ENCODE measurements around the gene CRELD1. TPM values are rescaled to one million over a fixed set of nuclear protein-coding genes. Genes with fewer than 3 reads are reported as not detected.

The CRELD1 gene
- total RNA-seq, 1 experiment from 2014 or later, result 18.7 TPM

GRCh38 chr3:9980251-9980650, 46.6 kb downstream of the CRELD1 start (continued):
- TF ChIP-seq YY1 (IDR thresholded peaks at IDR 0.05; ENCODE audit: extremely low read depth, insufficient replicate concordance, low read depth, low read length), result no peak
- no peak for TF ChIP-seq EGR1 (IDR thresholded peaks at IDR 0.05; ENCODE audit: low read depth)
- TF ChIP-seq POLR2AphosphoS5 (IDR thresholded peaks at IDR 0.05; ENCODE audit: low read depth, low read length), result no peak
- no peak for TF ChIP-seq RAD21 (IDR thresholded peaks at IDR 0.05; ENCODE audit: low read depth)
- no peak for TF ChIP-seq ELF1 (IDR thresholded peaks at IDR 0.05; ENCODE audit: borderline replicate concordance, low read depth)
- TF ChIP-seq MAX (IDR thresholded peaks at IDR 0.05), result no peak
- TF ChIP-seq TCF7L2 (IDR thresholded peaks at IDR 0.05; ENCODE audit: borderline replicate concordance, extremely low read depth, insufficient read depth, insufficient read length), result no peak
- TF ChIP-seq ZFX (IDR thresholded peaks at IDR 0.05), result no peak
- TF ChIP-seq FOSL1 (IDR thresholded peaks at IDR 0.05; ENCODE audit: low read depth), result no peak
- no peak for TF ChIP-seq SIN3A (IDR thresholded peaks at IDR 0.05; ENCODE audit: low read depth)

- Histone ChIP-seq H3K9me3 (ENCODE audit: control insufficient read depth in 1 of 2, insufficient read depth in 1 of 2, low read depth in 1 of 2, low read length in 2 of 2) (no peaks in the 10 kb centered on the region), H3K9me2 (ENCODE audit: insufficient read depth) (no peaks in the 10 kb centered on the region), H3K27me3 (ENCODE audit: insufficient read depth, low read length) (no peaks in the 10 kb centered on the region), H3K4me2 (ENCODE audit: low read length) (peak overlapping the region; percentile 92), H3K36me3 (ENCODE audit: control insufficient read depth in 1 of 2, insufficient read depth in 2 of 2, low read length in 2 of 2) (peaks cover 1 to 8% of the 10 kb centered on the region in 2 experiments; a peak in 2 of 4 replicates), H3K4me1 (ENCODE audit: control insufficient read depth in 1 of 2, insufficient read depth in 2 of 2, low read length in 2 of 2) (peaks cover 12 to 24% of the 10 kb centered on the region in 2 experiments), H3K27ac (ENCODE audit: low read depth, low read length) (peak overlapping the region; percentile 62; the same call in 1 of the 2 replicates), H3K4me3 (replicated peaks in 1 of 2; ENCODE audit: low read depth in 1 of 2, low read length in 2 of 2) (peak overlapping the region; percentile 86 to 99), H3K9ac (ENCODE audit: low read length) (peak overlapping the region; percentile 87), H4K20me1 (ENCODE audit: insufficient read depth) (0 out of 2 replicates have a peak, but pooled peaks cover 3% of the 10 kb centered on the region), H3K79me2 (ENCODE audit: insufficient read depth, low read length) (peaks cover 70% of the 10 kb centered on the region), H2AFZ (ENCODE audit: low read depth, low read length, poor library complexity, severe bottlenecking) (no peak overlapping the region)
- CTCF ChIA-PET, result no interaction called here
- POLR2A ChIA-PET, result interaction anchor here (1.0 to 2.3 kb wide), 3 partner anchors 9 to 40 kb away, joined by 5 to 7 read pairs (median 6); no protein-coding TSS in a partner anchor
- DNase-seq (ENCODE audit: low read depth, low spot score) (no peak), ATAC-seq (peak; percentile 57)
- intact Hi-C loops (cut with micrococcal nuclease), result loop anchor here (10.0 kb wide), 1 partner anchor 239 kb away; no protein-coding TSS in a partner anchor
- RAD21 ChIA-PET (ENCODE audit: low non-redundant PET in 1 of 2, low total read pairs in 2 of 2, uncharacterized antibody in 2 of 2, unreplicated experiment in 2 of 2), result interaction anchor here (0.7 kb wide), 2 partner anchors 159 to 1110 kb away, joined by 3 to 6 read pairs; no protein-coding TSS in a partner anchor
- BruUV-seq (replicated peaks), result TSS peak; percentile 79
- TF ChIP-seq RAD21 (IDR thresholded peaks at IDR 0.05; ENCODE audit: low read depth) (no peak), YY1 (IDR thresholded peaks at IDR 0.05; ENCODE audit: extremely low read depth, insufficient replicate concordance, low read depth, low read length) (no peak), MAX (IDR thresholded peaks at IDR 0.05) (no peak), ZFX (IDR thresholded peaks at IDR 0.05) (no peak), SIN3A (IDR thresholded peaks at IDR 0.05; ENCODE audit: low read depth) (no peak), ZNF274 (IDR thresholded peaks at IDR 0.05; ENCODE audit: low read depth, low read length) (no peak), EZH2 (IDR thresholded peaks at IDR 0.05) (no peak), FOSL1 (IDR thresholded peaks at IDR 0.05; ENCODE audit: low read depth) (no peak), SRF (IDR thresholded peaks at IDR 0.05; ENCODE audit: low read depth) (no peak), EGR1 (IDR thresholded peaks at IDR 0.05; ENCODE audit: low read depth) (no peak), ELF1 (IDR thresholded peaks at IDR 0.05; ENCODE audit: borderline replicate concordance, low read depth) (no peak), CEBPB (IDR thresholded peaks at IDR 0.05; ENCODE audit: low read depth) (no peak), SP1 (IDR thresholded peaks at IDR 0.05; ENCODE audit: low read depth) (no peak), CTCF (IDR thresholded peaks at IDR 0.05 in 2 of 3, conservative IDR thresholded peaks at IDR 0.05 in 1 of 3; ENCODE audit: borderline replicate concordance in 1 of 3, insufficient read depth in 1 of 3, low read depth in 2 of 3, low read length in 2 of 3) (no peak)
- TF ChIP-seq, protein P1, sequence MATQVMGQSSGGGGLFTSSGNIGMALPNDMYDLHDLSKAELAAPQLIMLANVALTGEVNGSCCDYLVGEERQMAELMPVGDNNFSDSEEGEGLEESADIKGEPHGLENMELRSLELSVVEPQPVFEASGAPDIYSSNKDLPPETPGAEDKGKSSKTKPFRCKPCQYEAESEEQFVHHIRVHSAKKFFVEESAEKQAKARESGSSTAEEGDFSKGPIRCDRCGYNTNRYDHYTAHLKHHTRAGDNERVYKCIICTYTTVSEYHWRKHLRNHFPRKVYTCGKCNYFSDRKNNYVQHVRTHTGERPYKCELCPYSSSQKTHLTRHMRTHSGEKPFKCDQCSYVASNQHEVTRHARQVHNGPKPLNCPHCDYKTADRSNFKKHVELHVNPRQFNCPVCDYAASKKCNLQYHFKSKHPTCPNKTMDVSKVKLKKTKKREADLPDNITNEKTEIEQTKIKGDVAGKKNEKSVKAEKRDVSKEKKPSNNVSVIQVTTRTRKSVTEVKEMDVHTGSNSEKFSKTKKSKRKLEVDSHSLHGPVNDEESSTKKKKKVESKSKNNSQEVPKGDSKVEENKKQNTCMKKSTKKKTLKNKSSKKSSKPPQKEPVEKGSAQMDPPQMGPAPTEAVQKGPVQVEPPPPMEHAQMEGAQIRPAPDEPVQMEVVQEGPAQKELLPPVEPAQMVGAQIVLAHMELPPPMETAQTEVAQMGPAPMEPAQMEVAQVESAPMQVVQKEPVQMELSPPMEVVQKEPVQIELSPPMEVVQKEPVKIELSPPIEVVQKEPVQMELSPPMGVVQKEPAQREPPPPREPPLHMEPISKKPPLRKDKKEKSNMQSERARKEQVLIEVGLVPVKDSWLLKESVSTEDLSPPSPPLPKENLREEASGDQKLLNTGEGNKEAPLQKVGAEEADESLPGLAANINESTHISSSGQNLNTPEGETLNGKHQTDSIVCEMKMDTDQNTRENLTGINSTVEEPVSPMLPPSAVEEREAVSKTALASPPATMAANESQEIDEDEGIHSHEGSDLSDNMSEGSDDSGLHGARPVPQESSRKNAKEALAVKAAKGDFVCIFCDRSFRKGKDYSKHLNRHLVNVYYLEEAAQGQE (IDR thresholded peaks at IDR 0.05; ENCODE audit: low read depth), result no peak
- TF ChIP-seq, protein P2, sequence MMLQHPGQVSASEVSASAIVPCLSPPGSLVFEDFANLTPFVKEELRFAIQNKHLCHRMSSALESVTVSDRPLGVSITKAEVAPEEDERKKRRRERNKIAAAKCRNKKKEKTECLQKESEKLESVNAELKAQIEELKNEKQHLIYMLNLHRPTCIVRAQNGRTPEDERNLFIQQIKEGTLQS (IDR thresholded peaks at IDR 0.05), result no peak
Measured at GRCh38 chr3:9986230-9986725, 52.6 kb downstream of the CRELD1 start.

All from HCT116 (cell line).